Panc1 (cell line): ENCODE data around the gene DGKD. TPM values are rescaled to one million over a fixed set of nuclear protein-coding genes. Genes with fewer than 3 reads are reported as not detected.

Source experiments
- ATAC-seq: fragments of 200-7000 bp; cut with Tn5 transposase; 2 replicates; pipeline ENCODE4 v1.9.1; 2020; ENCODE audit warnings: mild to moderate bottlenecking, moderate library complexity
- BruUV-seq: library from RNA; stranded (reverse); fragments of 400-500 nt; replicated peaks from 2 replicates; lab custom pipeline; 2021; lab: Mats Ljungman, UMichigan
- CTCF ChIA-PET: fragments of 300-600 bp; sonication (Branson Sonifier 250); formaldehyde crosslinking; loops from one replicate; lab custom pipeline; 2022; ENCODE audit warnings: antibody characterized with exemption; lab: Charles Lee
- POLR2A ChIA-PET: fragments of 300-600 bp; sonication (Branson Sonifier 250); formaldehyde crosslinking; loops from one replicate; lab custom pipeline; 2022; ENCODE audit warnings: antibody characterized with exemption; lab: Charles Lee
- DNase-seq: peaks from one replicate; pipeline ENCODE4 v3.0.0-alpha.2; 2010; ENCODE audit warnings: low read depth, low spot score
- H3K27ac ChIP-seq: 2 replicates; pipeline ENCODE4 v1.5.1; 2011; ENCODE audit warnings: mild to moderate bottlenecking, low read length, inconsistent platforms
- H3K27me3 ChIP-seq: fragments of 200-500 bp; sonication (Bioruptor generic); 2 replicates; pipeline ENCODE4 v1.6.0; 2014; ENCODE audit warnings: low read length, inconsistent platforms; ENCODE audit not compliant: control insufficient read depth, insufficient read depth
- H3K36me3 ChIP-seq: fragments of 200-500 bp; sonication (Bioruptor generic); 2 replicates; pipeline ENCODE4 v1.5.1; 2014; ENCODE audit warnings: inconsistent platforms, mild to moderate bottlenecking, low read length, moderate library complexity; ENCODE audit not compliant: control insufficient read depth, insufficient read depth
- H3K4me1 ChIP-seq: 2 replicates; pipeline ENCODE4 v1.5.1; 2011; ENCODE audit warnings: inconsistent platforms, mild to moderate bottlenecking, low read length, moderate library complexity; ENCODE audit not compliant: control insufficient read depth, insufficient read depth
- H3K4me3 ChIP-seq, 2 experiments: 2 replicates each; pipeline ENCODE4 v1.5.1; 2011 to 2012; ENCODE audit warnings: low read depth in 2 of 2, low read length in 2 of 2, mild to moderate bottlenecking in 2 of 2, inconsistent platforms in 1 of 2, moderate library complexity in 1 of 2
- H3K9me3 ChIP-seq: fragments of 200-500 bp; sonication (Bioruptor generic); 2 replicates; pipeline ENCODE4 v1.5.1; 2014; ENCODE audit warnings: low read depth, mild to moderate bottlenecking, inconsistent platforms, low read length, moderate library complexity; ENCODE audit not compliant: control insufficient read depth, insufficient read depth
- POLR2AphosphoS5 ChIP-seq: IDR thresholded peaks from 2 replicates; pipeline ENCODE4 v1.6.1; 2012; ENCODE audit warnings: mild to moderate bottlenecking, low read depth, low read length, moderate library complexity
- SIN3A ChIP-seq: IDR thresholded peaks from 2 replicates; pipeline ENCODE4 v1.6.1; 2012; ENCODE audit warnings: low read depth, mild to moderate bottlenecking, low read length, moderate library complexity, borderline replicate concordance; ENCODE audit not compliant: insufficient read depth
- TCF7L2 ChIP-seq: IDR thresholded peaks from 2 replicates; pipeline ENCODE4 v1.6.1; 2011; ENCODE audit warnings: mild to moderate bottlenecking, low read depth, low read length, inconsistent platforms
- in situ Hi-C: cut with HindIII; loops from 2 replicates; pipeline ENCODE4 v1.10.0; 2016; ENCODE audit warnings: low sequenced_read_pairs, low pct_unique_long_range_greater_than_20kb
- intact Hi-C: fragments of 100-400 bp; cut with micrococcal nuclease; formaldehyde crosslinking; loops from one replicate; pipeline ENCODE4 v1.10.0; 2022; ENCODE audit not compliant: unreplicated experiment
- total RNA-seq: library from RNA; stranded (reverse); gene quantifications from one replicate; pipeline ENCODE4 v1.2.1, GENCODE V29; 2021; ENCODE audit not compliant: unreplicated experiment
- TF ChIP-seq, protein P1 (sequence below), 2 experiments: IDR thresholded peaks; 2 replicates each; pipeline ENCODE4 v1.6.1; 2011 to 2012; ENCODE audit warnings: low read depth in 2 of 2, control low read depth in 1 of 2, low read length in 1 of 2, mild to moderate bottlenecking in 1 of 2, moderate library complexity in 1 of 2; ENCODE audit not compliant: insufficient read depth in 1 of 2
- TF ChIP-seq, protein P2 (sequence below): fragments of 450-650 bp; IDR thresholded peaks from 2 replicates; pipeline ENCODE4 v1.5.1; 2017; ENCODE audit warnings: mild to moderate bottlenecking

Gene DGKD
- total RNA-seq, 1 experiment from 2014 or later: 89.0 TPM

DNA sequence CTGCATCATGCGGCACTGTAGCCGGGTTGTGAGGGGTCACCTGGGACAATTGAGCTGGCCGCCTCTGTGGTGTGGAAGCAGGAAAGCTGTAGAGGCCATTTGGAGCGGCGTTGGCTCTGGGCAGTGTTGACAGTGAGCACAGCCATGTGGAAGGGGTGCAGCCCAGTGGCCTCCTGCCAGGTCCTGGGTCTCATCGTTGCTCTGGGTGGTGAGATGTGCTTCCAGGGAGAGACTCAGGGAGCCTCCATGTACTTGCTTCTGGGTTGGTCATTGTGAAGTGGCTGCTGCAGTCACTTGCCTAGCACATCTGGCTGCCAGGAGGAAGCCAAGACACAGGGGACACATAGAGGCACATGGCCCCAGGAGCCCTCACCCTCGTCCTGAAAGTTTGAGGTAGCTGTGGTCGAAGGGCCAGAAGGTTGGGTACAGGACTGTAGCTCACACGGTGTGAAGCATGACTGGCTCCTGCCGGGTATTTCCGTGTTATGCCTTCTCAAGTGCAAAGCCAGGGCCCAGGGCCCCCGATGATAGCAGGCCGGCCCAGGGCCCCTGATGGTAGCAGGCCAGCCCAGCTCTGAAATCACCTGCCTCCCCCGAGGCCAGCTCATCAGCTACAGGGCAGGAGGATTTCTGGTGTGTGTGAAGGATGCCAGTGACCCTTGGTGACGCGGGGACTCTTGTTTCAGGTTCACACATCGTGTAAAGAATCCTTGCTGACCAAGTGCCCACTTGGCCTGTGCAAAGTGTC, 82.6 kb downstream of the DGKD start:
- no TSS peak for BruUV-seq
- no peak for ATAC-seq
- POLR2A ChIA-PET: no interaction called here

DNA sequence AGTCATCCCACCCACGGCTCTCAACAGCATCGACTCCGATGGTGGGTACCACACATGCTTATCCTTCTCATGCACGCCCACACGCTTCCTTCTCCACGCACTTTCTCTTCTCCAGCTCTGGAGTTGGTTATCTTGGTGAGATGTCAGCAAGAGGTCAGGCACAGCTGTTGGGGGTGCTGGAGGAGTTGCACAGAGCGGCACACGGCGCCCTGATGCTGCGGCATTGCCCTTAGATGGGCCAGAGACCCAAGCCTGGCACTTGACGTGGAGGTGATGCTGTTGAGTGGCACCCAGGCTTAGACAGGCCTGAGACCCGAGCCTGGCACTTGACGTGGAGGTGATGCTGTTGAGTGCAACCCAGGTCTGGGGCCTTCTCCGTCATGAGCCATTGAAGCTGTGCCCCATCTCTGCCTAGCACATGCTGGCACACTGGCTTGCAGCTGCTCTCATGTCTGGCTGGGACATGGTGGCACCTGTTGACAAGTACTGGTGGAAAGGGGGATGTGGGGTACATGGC, 83.2 kb downstream of the DGKD start:
- POLR2A ChIA-PET: no interaction called here
- TF ChIP-seq, protein P1, sequence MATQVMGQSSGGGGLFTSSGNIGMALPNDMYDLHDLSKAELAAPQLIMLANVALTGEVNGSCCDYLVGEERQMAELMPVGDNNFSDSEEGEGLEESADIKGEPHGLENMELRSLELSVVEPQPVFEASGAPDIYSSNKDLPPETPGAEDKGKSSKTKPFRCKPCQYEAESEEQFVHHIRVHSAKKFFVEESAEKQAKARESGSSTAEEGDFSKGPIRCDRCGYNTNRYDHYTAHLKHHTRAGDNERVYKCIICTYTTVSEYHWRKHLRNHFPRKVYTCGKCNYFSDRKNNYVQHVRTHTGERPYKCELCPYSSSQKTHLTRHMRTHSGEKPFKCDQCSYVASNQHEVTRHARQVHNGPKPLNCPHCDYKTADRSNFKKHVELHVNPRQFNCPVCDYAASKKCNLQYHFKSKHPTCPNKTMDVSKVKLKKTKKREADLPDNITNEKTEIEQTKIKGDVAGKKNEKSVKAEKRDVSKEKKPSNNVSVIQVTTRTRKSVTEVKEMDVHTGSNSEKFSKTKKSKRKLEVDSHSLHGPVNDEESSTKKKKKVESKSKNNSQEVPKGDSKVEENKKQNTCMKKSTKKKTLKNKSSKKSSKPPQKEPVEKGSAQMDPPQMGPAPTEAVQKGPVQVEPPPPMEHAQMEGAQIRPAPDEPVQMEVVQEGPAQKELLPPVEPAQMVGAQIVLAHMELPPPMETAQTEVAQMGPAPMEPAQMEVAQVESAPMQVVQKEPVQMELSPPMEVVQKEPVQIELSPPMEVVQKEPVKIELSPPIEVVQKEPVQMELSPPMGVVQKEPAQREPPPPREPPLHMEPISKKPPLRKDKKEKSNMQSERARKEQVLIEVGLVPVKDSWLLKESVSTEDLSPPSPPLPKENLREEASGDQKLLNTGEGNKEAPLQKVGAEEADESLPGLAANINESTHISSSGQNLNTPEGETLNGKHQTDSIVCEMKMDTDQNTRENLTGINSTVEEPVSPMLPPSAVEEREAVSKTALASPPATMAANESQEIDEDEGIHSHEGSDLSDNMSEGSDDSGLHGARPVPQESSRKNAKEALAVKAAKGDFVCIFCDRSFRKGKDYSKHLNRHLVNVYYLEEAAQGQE (IDR thresholded peaks at IDR 0.05; ENCODE audit: insufficient read depth in 1 of 2, low read depth in 2 of 2, low read length in 1 of 2): no peak
- TF ChIP-seq, protein P2, sequence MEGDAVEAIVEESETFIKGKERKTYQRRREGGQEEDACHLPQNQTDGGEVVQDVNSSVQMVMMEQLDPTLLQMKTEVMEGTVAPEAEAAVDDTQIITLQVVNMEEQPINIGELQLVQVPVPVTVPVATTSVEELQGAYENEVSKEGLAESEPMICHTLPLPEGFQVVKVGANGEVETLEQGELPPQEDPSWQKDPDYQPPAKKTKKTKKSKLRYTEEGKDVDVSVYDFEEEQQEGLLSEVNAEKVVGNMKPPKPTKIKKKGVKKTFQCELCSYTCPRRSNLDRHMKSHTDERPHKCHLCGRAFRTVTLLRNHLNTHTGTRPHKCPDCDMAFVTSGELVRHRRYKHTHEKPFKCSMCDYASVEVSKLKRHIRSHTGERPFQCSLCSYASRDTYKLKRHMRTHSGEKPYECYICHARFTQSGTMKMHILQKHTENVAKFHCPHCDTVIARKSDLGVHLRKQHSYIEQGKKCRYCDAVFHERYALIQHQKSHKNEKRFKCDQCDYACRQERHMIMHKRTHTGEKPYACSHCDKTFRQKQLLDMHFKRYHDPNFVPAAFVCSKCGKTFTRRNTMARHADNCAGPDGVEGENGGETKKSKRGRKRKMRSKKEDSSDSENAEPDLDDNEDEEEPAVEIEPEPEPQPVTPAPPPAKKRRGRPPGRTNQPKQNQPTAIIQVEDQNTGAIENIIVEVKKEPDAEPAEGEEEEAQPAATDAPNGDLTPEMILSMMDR: no peak
- TF ChIP-seq POLR2AphosphoS5 (no peak), TCF7L2 (no peak), SIN3A (no peak)
- Histone ChIP-seq H3K27ac (no peak overlapping the region), H3K4me3 (no peak overlapping the region), H3K4me1 (no peaks in the 10 kb centered on the region), H3K36me3 (peaks cover 9% of the 10 kb centered on the region), H3K27me3 (no peaks in the 10 kb centered on the region), H3K9me3 (no peaks in the 10 kb centered on the region)
- no peak for ATAC-seq
- intact Hi-C loops: no loop called here
- DNase-seq: no peak
- CTCF ChIA-PET: no interaction called here
- no TSS peak for BruUV-seq
- in situ Hi-C loops: no loop called here

More for the DNA sequence above, 82.6 kb downstream of the DGKD start:
- H3K27me3 ChIP-seq: no peaks in the 10 kb centered on the region
- intact Hi-C loops (no loop called here), in situ Hi-C loops (no loop called here)
- DNase-seq: no peak
- H3K36me3 ChIP-seq: peaks cover 9% of the 10 kb centered on the region
- TF ChIP-seq SIN3A: no peak
- TF ChIP-seq, protein P2: no peak
- TF ChIP-seq, protein P1 (IDR thresholded peaks at IDR 0.05; ENCODE audit: insufficient read depth in 1 of 2, low read depth in 2 of 2, low read length in 1 of 2): no peak
- no peak for TF ChIP-seq TCF7L2
- no peak for TF ChIP-seq POLR2AphosphoS5
- no peak overlapping the region for H3K4me3 ChIP-seq
- H3K27ac ChIP-seq: no peak overlapping the region
- CTCF ChIA-PET: no interaction called here
- H3K4me1 ChIP-seq: no peaks in the 10 kb centered on the region
- H3K9me3 ChIP-seq: no peaks in the 10 kb centered on the region
